ENCODE data around the gene TST. TPM values are rescaled to one million over a fixed set of nuclear protein-coding genes. Genes with fewer than 3 reads are reported as not detected.

Gene TST
- total and polyA plus RNA-seq, 11 donors, result 35.8 to 143 (median 58.1) TPM

DNA sequence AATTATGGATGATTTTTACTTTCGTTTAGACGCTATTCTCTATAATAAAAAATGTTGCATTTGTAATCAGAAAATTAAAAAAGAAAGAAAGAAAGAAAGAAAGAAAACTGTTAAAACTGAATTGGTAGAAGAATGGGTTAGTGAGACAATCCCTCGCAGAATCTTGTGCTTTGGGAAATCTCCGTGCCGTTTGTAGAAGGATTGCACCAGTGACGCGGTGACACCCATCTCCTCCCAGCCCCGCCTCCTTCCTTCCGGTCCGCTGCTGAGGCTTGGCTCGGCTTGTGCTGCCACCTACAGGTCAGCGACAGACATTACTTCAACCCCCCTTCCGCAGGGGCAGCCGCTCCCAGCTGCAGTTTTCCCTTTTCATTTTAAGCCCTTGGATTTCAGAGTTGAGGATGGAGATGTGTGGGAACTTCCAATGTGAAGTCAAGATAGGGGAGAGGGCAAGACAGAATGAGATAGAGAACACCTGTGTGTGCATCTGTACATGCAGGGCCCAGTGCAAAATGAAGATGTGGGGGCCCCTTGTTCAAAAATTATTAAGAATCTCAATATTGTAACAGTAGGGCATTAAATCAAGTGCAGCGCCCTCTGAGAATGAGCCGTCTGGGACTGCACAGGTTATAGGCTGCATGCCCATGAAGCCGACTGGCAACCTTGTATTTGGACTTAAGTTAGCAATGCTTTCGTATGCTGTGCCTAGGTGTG, 41.1 kb downstream of the TST start:
- Histone ChIP-seq H3K4me1 (peaks cover 0 to 9% (median 3%) of the 10 kb centered on the region in 12 donors), H3K27me3 (peaks cover 0 to 12% (median 4%) of the 10 kb centered on the region in 9 donors), H3K36me3 (no peaks in the 10 kb centered on the region), H3K4me3 (peak overlapping the region in 11 of 12 donors; percentile 22 to 57 (median 48)), H3K27ac (peak overlapping the region in 3 of 12 donors; percentile 22 to 28 (median 25)), H3K9me3 (no peaks in the 10 kb centered on the region)
- WGBS, 4 donors, result 15 to 20% (median 16%) methylated on average over 18 of the region's 18 CpGs
- TF ChIP-seq, protein P1, sequence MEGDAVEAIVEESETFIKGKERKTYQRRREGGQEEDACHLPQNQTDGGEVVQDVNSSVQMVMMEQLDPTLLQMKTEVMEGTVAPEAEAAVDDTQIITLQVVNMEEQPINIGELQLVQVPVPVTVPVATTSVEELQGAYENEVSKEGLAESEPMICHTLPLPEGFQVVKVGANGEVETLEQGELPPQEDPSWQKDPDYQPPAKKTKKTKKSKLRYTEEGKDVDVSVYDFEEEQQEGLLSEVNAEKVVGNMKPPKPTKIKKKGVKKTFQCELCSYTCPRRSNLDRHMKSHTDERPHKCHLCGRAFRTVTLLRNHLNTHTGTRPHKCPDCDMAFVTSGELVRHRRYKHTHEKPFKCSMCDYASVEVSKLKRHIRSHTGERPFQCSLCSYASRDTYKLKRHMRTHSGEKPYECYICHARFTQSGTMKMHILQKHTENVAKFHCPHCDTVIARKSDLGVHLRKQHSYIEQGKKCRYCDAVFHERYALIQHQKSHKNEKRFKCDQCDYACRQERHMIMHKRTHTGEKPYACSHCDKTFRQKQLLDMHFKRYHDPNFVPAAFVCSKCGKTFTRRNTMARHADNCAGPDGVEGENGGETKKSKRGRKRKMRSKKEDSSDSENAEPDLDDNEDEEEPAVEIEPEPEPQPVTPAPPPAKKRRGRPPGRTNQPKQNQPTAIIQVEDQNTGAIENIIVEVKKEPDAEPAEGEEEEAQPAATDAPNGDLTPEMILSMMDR (IDR thresholded peaks at IDR 0.05), result peak; percentile 91 to 96 (median 95)
- no peak for TF ChIP-seq POLR2A (IDR thresholded peaks at IDR 0.05)
- DNase-seq (peak; percentile 90 to 94 (median 91)), ATAC-seq (peak; percentile 95 to 98 (median 98))
- intact Hi-C loops (cut with DNase I), result loop anchor here (1.0 to 10.0 kb wide), 14 partner anchors 41 to 433 kb away; partner anchors contain the start of genes IFT27 (in 1 of the 10), MPST (in 1 of the 10) and TST (in 1 of the 10)

DNA sequence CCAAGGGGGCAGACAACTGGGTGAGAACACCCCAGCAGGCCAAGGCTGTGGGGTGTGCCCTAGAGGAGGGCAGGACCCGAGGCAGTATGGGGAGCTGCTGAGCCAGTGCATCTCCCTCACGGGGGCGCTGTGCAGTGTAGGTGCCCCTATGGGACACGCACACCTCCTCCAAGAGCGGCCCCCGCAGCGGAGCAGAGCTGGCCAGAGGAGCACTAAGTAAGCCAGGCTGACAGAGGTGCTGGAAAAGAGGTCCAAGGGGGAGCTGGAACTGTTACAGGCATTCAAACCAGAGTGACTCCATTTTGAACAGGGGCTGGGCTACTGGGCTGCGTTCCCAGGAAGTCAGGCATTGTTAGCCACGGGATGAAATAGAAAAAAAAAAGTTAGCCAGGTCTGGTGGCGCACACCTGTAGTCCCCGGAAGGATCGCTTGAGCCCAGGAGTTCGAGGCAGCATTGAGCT, 41.8 kb downstream of the TST start:
- ATAC-seq (peak; percentile 52 to 83 (median 67)), DNase-seq (peak; percentile 32 to 81 (median 60))
- TF ChIP-seq POLR2A (IDR thresholded peaks at IDR 0.05), result no peak
- TF ChIP-seq, protein P1 (IDR thresholded peaks at IDR 0.05), result peak in 5 of 12 donors; percentile 13 to 37 (median 23)
- H3K4me3 ChIP-seq, result peak overlapping the region in 11 of 12 donors; percentile 22 to 57 (median 48)
- peak overlapping the region in 3 of 12 donors; percentile 22 to 28 (median 25) for H3K27ac ChIP-seq
- peaks cover 0 to 6% (median 2%) of the 10 kb centered on the region in 9 donors for H3K27me3 ChIP-seq
- H3K9me3 ChIP-seq, result no peaks in the 10 kb centered on the region
- H3K4me1 ChIP-seq, result peaks cover 0 to 9% (median 3%) of the 10 kb centered on the region in 12 donors
- 20 to 26% (median 22%) methylated on average over 12 to 13 of the region's 13 CpGs for WGBS, 4 donors
- no peaks in the 10 kb centered on the region for H3K36me3 ChIP-seq
- intact Hi-C loops (cut with DNase I), result loop anchor here (2.0 to 10.0 kb wide), 9 partner anchors 105 to 433 kb away; partner anchors contain the start of gene IFT27 (in 1 of the 10)

DNA sequence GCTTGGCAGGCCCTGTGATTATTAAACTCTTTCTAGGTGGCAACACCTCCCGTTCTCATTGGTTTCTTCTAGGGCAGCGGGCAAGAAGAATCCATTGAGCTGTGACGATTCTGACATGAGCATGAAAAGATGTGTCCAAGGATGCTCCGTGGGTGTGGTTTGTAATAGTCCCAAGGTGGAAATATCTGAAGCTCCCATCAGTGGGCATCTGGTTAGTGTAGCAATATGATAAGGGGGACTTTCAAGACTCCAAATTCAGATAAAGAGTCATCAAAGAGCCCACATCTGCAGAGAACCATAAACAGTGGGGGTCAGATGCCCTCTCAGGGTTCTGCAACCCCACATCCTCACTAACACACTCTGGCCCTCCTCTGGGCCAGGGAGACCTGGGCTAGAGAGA, 42.6 kb downstream of the TST start:
- ATAC-seq, result no peak
- DNase-seq, result no peak
- TF ChIP-seq POLR2A (IDR thresholded peaks at IDR 0.05), result no peak
- TF ChIP-seq, protein P1 (IDR thresholded peaks at IDR 0.05), result no peak
- H3K9me3 ChIP-seq, result no peaks in the 10 kb centered on the region
- no peaks in the 10 kb centered on the region for H3K36me3 ChIP-seq
- no peak overlapping the region for H3K27ac ChIP-seq
- intact Hi-C loops (cut with DNase I), result loop anchor here (2.0 to 10.0 kb wide), 9 partner anchors 104 to 432 kb away; partner anchors contain the start of gene IFT27 (in 1 of the 10)
- no peak overlapping the region for H3K4me3 ChIP-seq
- H3K4me1 ChIP-seq, result peaks cover 0 to 9% (median 3%) of the 10 kb centered on the region in 12 donors
- peaks cover 0 to 6% (median 0%) of the 10 kb centered on the region in 9 donors for H3K27me3 ChIP-seq
- WGBS, 4 donors, result 80 to 88% (median 86%) methylated on average over 4 of the region's 4 CpGs

Measured in heart left ventricle (tissue), 16 donors.